ENCODE data around the gene ANAPC1. TPM values are rescaled to one million over a fixed set of nuclear protein-coding genes. Genes with fewer than 3 reads are reported as not detected.
"Not testable (repeated sequence)": the region's sequence is repeated elsewhere in the genome, so short reads cannot be mapped to it uniquely, and the experiment has no call there.

ANAPC1 gene
- total RNA-seq, 4 donors from 2014 or later: 37.3 to 67.3 (median 51.4) TPM

DNA sequence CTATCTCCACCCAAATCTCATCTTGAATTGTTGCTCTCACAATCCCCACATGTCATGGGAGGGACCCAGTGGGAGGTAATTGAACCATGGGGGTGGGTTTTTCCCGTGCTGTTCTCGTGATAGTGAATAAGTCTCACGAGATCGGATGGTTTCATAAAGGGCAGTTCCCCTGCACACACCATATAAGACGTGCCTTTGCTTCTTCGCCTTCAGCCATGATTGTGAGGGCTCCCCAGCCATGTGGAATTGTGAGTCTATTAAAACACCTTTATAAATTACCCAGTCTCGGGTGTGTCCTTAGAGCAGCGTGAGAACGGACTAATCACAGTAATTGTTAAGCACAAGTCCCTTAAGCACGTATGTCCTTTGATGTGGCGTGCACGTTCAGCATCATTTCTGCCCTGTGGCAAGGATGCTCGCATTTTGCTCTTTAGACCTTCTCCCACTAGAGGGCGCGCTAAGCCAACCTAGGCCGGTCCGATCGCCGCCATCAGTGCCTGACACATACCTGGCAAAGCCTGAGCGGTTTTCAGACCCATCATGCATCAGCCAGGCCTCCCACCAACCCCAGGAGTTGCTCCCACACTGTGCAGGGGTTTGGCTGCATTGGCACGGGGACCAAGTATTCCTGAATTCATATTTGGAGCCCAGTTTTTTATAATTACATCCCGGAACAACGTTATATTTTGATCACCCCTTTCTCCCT is 136.4 kb downstream of the ANAPC1 start:
- H3K27ac ChIP-seq; H3K36me3 ChIP-seq; in situ Hi-C loops (cut with MboI; ENCODE audit: low pct_ligation_motif_present in 1 of 4, low pct_unique_long_range_greater_than_20kb in 1 of 4, low sequenced_read_pairs in 3 of 4); H3K4me1 ChIP-seq; intact Hi-C loops (cut with DNase I; ENCODE audit: low total_unique reads); H3K9me3 ChIP-seq; H3K4me3 ChIP-seq; H3K27me3 ChIP-seq: not testable (repeated sequence)
- peak; percentile 51 for DNase-seq
- 47% methylated on average over 4 of the region's 23 CpGs; no CpG with 5 or more reads in 1 of the 2 donors for WGBS, 2 donors (ENCODE audit: low coverage in 1 of 2)
- TF ChIP-seq CTCF (IDR thresholded peaks at IDR 0.05): peak in 4 of 5 experiments; percentile 26 to 64 (median 45)

DNA sequence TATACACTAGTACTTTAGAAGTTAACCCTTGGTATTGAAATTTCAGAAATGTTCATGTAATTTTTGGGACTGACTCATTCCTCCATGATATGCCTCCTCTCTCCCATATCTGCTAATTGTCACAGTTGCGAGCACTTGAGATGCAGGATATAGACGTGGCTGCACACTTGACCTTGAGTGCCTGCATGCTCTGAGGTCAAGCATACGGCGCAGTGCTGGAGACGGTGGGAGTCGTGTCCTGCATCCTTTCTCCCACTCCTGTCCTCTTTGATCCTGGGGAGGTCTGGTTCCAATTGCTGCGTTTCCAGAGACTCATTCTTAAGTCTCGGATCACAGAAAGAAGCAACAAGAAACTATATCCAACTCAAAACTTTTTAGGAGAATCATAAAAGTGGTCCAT is 139.2 kb downstream of the ANAPC1 start:
- intact Hi-C loops (cut with DNase I; ENCODE audit: low total_unique reads); DNase-seq; in situ Hi-C loops (cut with MboI; ENCODE audit: low pct_ligation_motif_present in 1 of 4, low pct_unique_long_range_greater_than_20kb in 1 of 4, low sequenced_read_pairs in 3 of 4); H3K9me3 ChIP-seq; H3K27ac ChIP-seq; H3K36me3 ChIP-seq; H3K4me3 ChIP-seq; H3K4me1 ChIP-seq; H3K27me3 ChIP-seq: not testable (repeated sequence)
- WGBS, 2 donors (ENCODE audit: low coverage in 1 of 2): 72% methylated on average over 8 of the region's 8 CpGs; no CpG with 5 or more reads in 1 of the 2 donors

DNA sequence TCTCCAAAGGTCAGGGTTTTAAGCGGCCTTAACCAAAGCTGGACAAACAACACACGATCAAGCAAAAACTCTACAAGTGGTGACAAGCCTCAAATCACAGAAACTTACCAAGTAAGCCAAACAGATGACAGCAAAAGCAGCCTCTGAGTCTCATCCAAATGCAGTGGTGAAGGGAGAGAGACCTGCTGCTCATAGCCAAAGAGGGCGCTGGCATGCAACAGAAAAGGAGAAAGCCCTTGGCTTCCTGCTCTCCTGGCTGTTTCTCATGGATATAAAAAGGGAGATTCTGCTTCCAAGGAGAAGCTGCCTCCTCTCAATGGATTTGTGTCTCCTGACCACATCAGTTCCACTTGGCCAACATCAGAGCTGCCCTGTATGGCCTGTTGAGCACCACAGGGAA is 142.5 kb downstream of the ANAPC1 start:
- H3K4me3 ChIP-seq; H3K27ac ChIP-seq; H3K36me3 ChIP-seq; intact Hi-C loops (cut with DNase I; ENCODE audit: low total_unique reads); in situ Hi-C loops (cut with MboI; ENCODE audit: low pct_ligation_motif_present in 1 of 4, low pct_unique_long_range_greater_than_20kb in 1 of 4, low sequenced_read_pairs in 3 of 4); H3K27me3 ChIP-seq; H3K4me1 ChIP-seq; DNase-seq; H3K9me3 ChIP-seq: not testable (repeated sequence)
- WGBS, 2 donors (ENCODE audit: low coverage in 1 of 2): 81% methylated on average over 2 of the region's 3 CpGs; no CpG with 5 or more reads in 1 of the 2 donors

GRCh38 chr2:111735838-111736721 is 147.9 kb downstream of the ANAPC1 start:
- H3K4me1 ChIP-seq; H3K9me3 ChIP-seq; H3K36me3 ChIP-seq; H3K4me3 ChIP-seq; intact Hi-C loops (cut with DNase I; ENCODE audit: low total_unique reads); H3K27me3 ChIP-seq; DNase-seq; in situ Hi-C loops (cut with MboI; ENCODE audit: low pct_ligation_motif_present in 1 of 4, low pct_unique_long_range_greater_than_20kb in 1 of 4, low sequenced_read_pairs in 3 of 4): not testable (repeated sequence)
- TF ChIP-seq CTCF (IDR thresholded peaks at IDR 0.05): peak in 4 of 5 experiments; percentile 23 to 69 (median 52)
- TF ChIP-seq POLR2AphosphoS5 (IDR thresholded peaks at IDR 0.05): peak in 2 of 3 donors; percentile 49 to 62
- 18 to 48% methylated on average over 5 to 7 of the region's 9 CpGs for WGBS, 2 donors (ENCODE audit: low coverage in 1 of 2)
- H3K27ac ChIP-seq: peak overlapping the region; percentile 12 to 61 (median 50)

- DNase-seq; H3K9me3 ChIP-seq; H3K4me3 ChIP-seq; intact Hi-C loops (cut with DNase I; ENCODE audit: low total_unique reads); H3K36me3 ChIP-seq; H3K27me3 ChIP-seq; H3K4me1 ChIP-seq; in situ Hi-C loops (cut with MboI; ENCODE audit: low pct_ligation_motif_present in 1 of 4, low pct_unique_long_range_greater_than_20kb in 1 of 4, low sequenced_read_pairs in 3 of 4): not testable (repeated sequence)
- peak overlapping the region in 3 of 4 donors; percentile 48 to 61 (median 52) for H3K27ac ChIP-seq
- 74 to 90% methylated on average over 4 to 6 of the region's 6 CpGs for WGBS, 2 donors (ENCODE audit: low coverage in 1 of 2)
Measured at GRCh38 chr2:111735420-111735819, 148.6 kb downstream of the ANAPC1 start.

- DNase-seq; H3K4me3 ChIP-seq; H3K4me1 ChIP-seq; H3K36me3 ChIP-seq; intact Hi-C loops (cut with DNase I; ENCODE audit: low total_unique reads); H3K9me3 ChIP-seq; H3K27me3 ChIP-seq; in situ Hi-C loops (cut with MboI; ENCODE audit: low pct_ligation_motif_present in 1 of 4, low pct_unique_long_range_greater_than_20kb in 1 of 4, low sequenced_read_pairs in 3 of 4); H3K27ac ChIP-seq: not testable (repeated sequence)
- no CpG with 5 or more reads among the region's 9 CpGs for WGBS, 2 donors (ENCODE audit: low coverage in 1 of 2)
Measured at GRCh38 chr2:111729812-111730458, 154.1 kb downstream of the ANAPC1 start.

GRCh38 chr2:111727611-111728110 is 156.3 kb downstream of the ANAPC1 start:
- DNase-seq; in situ Hi-C loops (cut with MboI; ENCODE audit: low pct_ligation_motif_present in 1 of 4, low pct_unique_long_range_greater_than_20kb in 1 of 4, low sequenced_read_pairs in 3 of 4); H3K9me3 ChIP-seq: not testable (repeated sequence)

DNA sequence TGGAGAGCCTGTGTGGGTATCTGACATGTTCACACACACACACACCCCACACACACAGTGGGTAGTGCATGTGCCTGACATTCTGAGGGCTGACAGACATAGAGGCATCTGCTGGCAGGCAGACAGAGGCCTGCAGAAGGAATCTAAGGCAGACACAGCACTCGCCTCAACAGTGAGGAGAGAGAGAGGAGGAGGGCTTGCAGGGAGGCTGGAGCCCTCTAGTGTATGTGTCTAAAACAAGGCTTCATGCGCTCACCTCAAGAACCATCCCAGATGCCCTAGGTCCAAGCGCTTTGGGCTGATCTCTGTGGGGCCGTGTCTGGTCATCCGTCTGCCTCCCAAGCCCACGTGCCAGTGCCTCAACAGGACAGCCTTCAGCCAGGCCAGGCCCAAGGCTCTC is 158.3 kb downstream of the ANAPC1 start:
- H3K36me3 ChIP-seq; H3K27ac ChIP-seq; in situ Hi-C loops (cut with MboI; ENCODE audit: low pct_ligation_motif_present in 1 of 4, low pct_unique_long_range_greater_than_20kb in 1 of 4, low sequenced_read_pairs in 3 of 4); H3K27me3 ChIP-seq; DNase-seq; H3K4me3 ChIP-seq; H3K4me1 ChIP-seq; intact Hi-C loops (cut with DNase I; ENCODE audit: low total_unique reads); H3K9me3 ChIP-seq: not testable (repeated sequence)
- 81% methylated on average over 3 of the region's 6 CpGs; no CpG with 5 or more reads in 1 of the 2 donors for WGBS, 2 donors (ENCODE audit: low coverage in 1 of 2)

More at GRCh38 chr2:111727611-111728110, 156.3 kb downstream of the ANAPC1 start:
- 47% methylated on average over 10 of the region's 16 CpGs; no CpG with 5 or more reads in 1 of the 2 donors for whole genome bisulfite sequencing, 2 donors (ENCODE audit: low coverage in 1 of 2)
- H3K4me3 ChIP-seq; H3K4me1 ChIP-seq; H3K36me3 ChIP-seq; H3K27me3 ChIP-seq; H3K27ac ChIP-seq; intact Hi-C loops (cut with DNase I; ENCODE audit: low total_unique reads): not testable (repeated sequence)
